ENCODE results near the gene ACBD6. TPM values are rescaled to one million over a fixed set of nuclear protein-coding genes. Genes with fewer than 3 reads are reported as not detected.

Gene ACBD6
- total RNA-seq, 1 experiment from 2014 or later, result 67.6 TPM

DNA sequence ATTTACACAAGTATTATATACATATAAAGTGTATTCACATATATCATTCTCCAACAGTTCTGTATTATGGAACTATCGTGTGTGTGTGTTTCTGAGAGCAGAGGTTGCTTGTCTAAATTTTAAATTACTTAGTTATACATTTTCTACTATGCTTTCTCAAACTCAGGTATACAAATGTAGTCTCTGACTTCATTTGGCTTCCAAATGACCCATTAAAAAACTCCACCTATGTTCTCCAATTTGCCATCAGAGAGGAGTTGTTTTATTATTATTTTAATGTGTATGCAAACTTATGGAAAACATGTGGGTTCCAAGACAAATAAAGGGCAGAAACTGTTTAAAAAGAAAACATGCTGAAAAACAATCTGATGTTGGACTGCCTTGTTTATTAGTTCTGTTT is 131.8 kb downstream of the ACBD6 start:
- no peak for DNase-seq (ENCODE audit: low spot score)

DNA sequence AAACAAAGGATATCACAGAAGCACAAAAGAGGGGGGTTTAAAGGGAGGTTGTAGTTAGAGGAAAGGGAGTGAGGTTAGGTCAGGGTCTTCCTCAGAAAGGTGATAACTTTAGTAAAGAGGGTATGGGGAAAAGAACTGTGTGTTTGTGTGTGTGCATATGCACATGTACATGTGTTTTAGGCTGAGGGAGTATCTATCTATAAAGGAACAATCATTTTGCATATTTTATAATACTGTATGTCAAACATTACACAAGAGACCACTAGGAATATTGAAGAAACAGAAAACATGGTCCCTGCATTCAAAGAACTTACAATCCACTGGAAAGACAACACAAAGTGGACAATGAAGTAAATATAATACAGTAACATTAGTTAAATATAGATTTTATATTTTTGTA is 132.2 kb downstream of the ACBD6 start:
- DNase-seq (ENCODE audit: low spot score), result no peak

- DNase-seq (ENCODE audit: low spot score), result no peak
These were observed 133.3 kb downstream of the ACBD6 start for GRCh38 chr1:180369061-180369460.

DNA sequence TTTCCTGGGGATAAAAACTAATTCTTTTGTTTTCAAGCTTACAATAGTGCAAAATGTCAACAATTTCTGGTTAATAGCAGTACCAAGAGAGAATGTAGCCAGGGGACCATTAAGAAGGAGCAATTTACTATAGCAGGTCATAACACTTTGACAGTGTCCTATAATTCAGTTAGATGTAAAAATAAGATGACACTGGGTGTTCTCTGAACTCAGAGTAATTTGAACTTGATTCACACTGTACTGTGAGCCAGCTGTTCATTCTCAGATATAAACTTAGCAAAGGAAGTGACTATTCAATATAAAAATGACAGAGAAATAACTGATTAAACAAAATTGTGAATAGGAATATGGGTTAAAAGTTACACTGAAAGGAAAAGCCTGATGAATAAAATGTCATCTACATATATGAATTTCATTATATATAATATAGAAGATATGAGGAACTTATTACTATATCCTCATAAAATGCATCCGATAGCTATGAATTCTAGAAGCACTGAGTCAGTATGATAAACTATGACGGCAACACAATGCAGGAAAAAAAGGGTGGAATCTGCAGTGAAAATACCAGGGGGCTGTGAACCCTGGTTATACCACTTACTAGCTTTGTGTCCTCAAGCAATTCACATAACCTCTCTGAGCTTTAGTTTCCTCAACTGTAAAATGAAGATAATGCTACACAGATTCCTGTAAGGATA is 135.9 kb downstream of the ACBD6 start:
- DNase-seq (ENCODE audit: low spot score), result no peak

- DNase-seq (ENCODE audit: low spot score), result no peak
These were observed 137.3 kb downstream of the ACBD6 start for GRCh38 chr1:180365039-180365438.

GRCh38 chr1:180363246-180363995 is 139.0 kb downstream of the ACBD6 start:
- no peak for DNase-seq (ENCODE audit: low spot score)

DNA sequence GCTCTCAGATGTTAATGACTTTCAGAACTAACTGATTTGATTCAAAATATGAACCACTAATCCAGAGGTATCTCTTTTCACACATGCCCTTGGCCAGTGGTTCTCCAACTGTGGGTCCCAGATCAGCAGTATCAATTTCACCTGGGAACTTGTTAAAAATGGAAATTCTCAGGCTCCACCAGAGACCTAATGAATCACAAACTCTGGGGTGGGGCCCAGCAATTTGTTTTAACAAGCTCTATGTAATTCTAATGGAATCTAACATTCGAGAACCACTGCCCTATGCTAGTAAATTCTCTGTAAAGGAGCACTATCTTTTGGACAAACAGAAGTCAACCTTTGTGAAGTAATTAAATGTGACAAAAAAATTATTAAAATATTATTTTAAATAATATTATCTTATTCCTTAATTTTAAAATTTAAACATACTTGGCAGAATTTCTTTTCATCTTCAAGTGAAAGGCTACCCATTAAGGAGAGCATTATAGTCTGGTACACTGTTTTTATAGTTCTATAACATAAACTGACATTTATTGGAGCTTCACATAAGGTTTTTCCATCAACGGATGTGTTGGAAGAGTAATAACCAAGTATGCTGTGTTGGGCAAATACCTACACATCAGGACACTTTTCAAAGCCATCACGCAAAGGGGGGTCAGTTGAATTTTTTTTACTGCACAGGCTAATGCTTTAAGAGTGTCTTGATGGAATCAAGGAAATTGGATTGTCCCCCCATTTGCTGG is 141.9 kb downstream of the ACBD6 start:
- DNase-seq (ENCODE audit: low spot score), result no peak

DNA sequence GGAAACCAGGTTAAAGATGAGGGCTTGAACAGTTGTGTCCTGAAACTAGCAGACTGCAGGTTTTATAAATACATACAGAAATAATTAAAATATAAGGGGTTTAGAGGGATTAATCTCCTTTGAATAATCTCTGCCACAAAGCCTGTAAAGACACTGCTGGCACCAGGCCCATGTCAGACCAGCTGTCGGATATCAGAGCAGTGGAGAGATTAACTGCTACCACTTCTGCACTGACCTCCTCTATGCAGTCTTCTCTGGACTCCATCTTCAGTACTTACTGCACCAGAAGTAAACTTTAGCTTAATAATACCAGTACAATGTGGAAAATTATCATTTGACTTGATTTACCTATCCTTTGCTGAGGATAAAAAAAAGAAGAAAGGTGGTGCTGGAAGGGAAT is 143.7 kb downstream of the ACBD6 start:
- DNase-seq (ENCODE audit: low spot score), result no peak

GRCh38 chr1:180353945-180354344 is 148.4 kb downstream of the ACBD6 start:
- DNase-seq (ENCODE audit: low spot score), result no peak

DNA sequence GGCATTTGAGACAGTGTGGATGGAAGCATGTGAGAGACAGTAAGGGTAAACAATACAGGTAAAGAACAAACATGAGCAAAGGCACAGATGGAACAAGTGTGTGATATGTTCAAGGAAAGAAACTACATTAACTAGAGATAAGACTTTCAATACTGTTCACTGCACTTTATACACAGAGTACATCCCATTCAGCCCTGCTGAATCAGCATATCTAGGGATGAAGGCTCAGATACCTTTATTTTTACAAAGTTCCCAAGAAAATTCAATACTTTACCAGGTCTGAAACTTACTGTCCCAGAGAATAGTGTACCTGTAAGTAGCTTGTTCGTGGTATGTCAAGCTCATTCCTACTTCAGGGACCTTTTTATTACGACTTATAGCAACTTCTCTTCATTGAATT is 149.8 kb downstream of the ACBD6 start:
- no peak for DNase-seq (ENCODE audit: low spot score)

- DNase-seq (ENCODE audit: low spot score), result no peak
These were observed 150.4 kb downstream of the ACBD6 start for GRCh38 chr1:180352021-180352420.

GRCh38 chr1:180345148-180345547 is 157.2 kb downstream of the ACBD6 start:
- DNase-seq (ENCODE audit: low spot score), result no peak

GRCh38 chr1:180343921-180344769 is 158.2 kb downstream of the ACBD6 start:
- DNase-seq (ENCODE audit: low spot score), result peak; percentile 29

DNA sequence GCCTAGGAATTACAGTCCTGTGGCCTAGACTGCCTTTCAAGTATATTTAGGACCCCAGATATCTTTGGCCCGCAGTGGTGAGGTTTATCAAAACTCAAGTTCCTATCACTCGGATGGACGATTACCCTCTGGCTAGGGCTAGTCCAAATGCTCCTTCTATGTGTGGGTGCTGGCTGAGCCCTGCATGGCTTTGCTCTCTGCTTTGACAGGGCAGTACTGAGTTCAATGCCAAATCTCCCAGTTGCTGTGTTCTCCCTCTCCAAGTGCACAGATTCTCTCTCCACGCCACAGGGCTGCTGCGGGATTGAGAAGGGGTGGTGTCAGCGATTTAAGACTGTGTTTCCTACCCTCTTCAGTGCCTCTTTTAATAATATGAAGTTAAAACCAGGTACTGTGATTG is 175.3 kb downstream of the ACBD6 start:
- no peak for DNase-seq (ENCODE audit: low spot score)

DNA sequence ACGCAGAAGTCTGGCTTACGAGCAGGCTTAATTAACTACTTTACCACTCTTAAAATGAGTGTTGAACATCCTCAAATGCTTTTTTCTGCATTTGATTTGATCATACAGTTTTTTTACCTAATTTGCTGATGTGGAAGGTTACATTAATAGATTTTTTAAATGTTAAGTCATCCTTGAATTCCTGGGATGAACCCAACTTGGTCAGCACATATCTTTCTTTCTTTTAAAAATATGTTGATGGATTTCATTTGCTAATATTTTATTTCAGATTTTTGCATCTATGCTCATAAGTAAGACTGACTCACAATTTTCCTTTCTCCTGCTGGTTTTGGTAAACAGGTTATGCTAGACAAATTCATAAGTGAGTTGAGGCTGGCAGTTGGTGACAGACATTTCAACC is 189.5 kb downstream of the ACBD6 start:
- DNase-seq (ENCODE audit: low spot score), result no peak

GRCh38 chr1:180311011-180311730 is 191.2 kb downstream of the ACBD6 start:
- peak; percentile 18 for DNase-seq (ENCODE audit: low spot score)

DNA sequence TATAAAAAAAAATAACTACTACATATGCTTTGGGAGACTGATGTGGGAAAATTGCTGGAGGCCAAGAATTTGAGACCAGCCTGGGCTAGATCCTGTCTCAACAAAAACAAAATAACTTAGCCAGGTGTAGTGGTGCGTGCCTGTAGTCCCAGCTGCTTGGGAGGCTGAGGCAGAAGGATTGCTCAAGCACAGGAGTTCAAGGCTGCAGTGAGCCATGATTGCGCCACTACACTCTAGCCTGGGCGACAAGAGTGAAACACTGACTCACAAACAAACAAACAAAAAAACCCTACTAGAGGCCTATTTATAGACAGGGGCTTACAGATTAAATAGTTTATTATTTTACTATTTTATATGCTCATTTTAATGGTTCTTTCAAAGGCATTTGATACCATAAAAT is 192.3 kb downstream of the ACBD6 start:
- DNase-seq (ENCODE audit: low spot score), result peak; percentile 62

- peak; percentile 16 for DNase-seq (ENCODE audit: low spot score)
These were observed 193.0 kb downstream of the ACBD6 start for GRCh38 chr1:180309338-180309737.

DNA sequence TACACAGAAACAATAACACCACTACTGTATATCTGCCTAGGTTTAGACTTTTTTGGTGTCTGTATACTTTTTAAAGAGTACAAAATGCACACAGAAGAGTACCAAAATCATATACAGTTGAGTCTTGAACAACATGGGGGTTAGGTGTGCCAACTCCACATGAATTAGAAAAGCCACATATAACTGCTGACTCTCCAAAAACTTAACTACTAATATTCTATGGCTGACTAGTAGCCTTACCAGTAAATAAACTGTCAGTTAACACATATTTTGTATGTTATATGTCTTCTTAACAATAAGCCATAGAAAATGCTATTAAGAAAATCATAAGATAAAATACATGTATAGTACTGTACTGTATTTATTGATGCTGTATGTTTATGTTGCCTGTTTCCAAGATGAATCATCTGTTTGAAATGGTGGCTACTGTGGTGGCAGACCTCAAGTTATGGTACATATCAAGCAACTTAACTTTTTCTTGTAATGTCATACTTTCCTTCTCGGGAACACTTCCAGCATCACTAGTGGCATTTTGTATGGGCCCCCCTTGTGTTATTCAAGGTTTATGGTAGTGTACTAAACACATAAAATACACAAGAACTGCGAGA is 201.1 kb downstream of the ACBD6 start:
- peak; percentile 12 for DNase-seq (ENCODE audit: low spot score)

- DNase-seq (ENCODE audit: low spot score), result no peak
These were observed 202.7 kb downstream of the ACBD6 start for GRCh38 chr1:180299479-180300221.

Measured in H4 (cell line).